SK-N-SH (cell line): ENCODE results near the gene SERF2. TPM values are rescaled to one million over a fixed set of nuclear protein-coding genes. Genes with fewer than 3 reads are reported as not detected.

ENCODE experiments used
- CTCF ChIA-PET: fragments of 300-600, 350-600 bp; formaldehyde crosslinking; extraction: SDS; loops from one replicate; lab custom pipeline; 2021; lab: Yijun Ruan, JAX
- POLR2A ChIA-PET: fragments of 350-600 bp; sonication (Branson Sonifier 250); formaldehyde crosslinking; extraction: SDS; loops from one replicate; lab custom pipeline; 2020; ENCODE audit warnings: antibody characterized with exemption, inconsistent platforms; lab: Yijun Ruan, JAX
- DNase-seq: peaks from one replicate; pipeline ENCODE4 v3.0.0; 2012
- H2AFZ ChIP-seq: fragments of 200-600 bp; sonication (generic); 2 replicates; pipeline ENCODE4 v1.8.1; 2016; ENCODE audit warnings: antibody characterized with exemption, mild to moderate bottlenecking, low read depth
- H3F3A ChIP-seq: fragments of 200-600 bp; sonication (generic); replicated peaks from 2 replicates; pipeline ENCODE3; 2016; ENCODE audit warnings: antibody characterized with exemption, mild to moderate bottlenecking; ENCODE audit not compliant: insufficient read depth
- H3K27ac ChIP-seq, 2 experiments: fragments of 200-500 bp in 1 of 2; fragments of 200-600 bp in 1 of 2; sonication (Bioruptor generic) in 1 of 2; sonication (generic), shearing (Covaris generic) in 1 of 2; 2 replicates each; pipeline versions ENCODE4 v1.5.1 to v1.6.1; 2014 to 2016; ENCODE audit warnings: low read depth in 2 of 2, inconsistent platforms in 1 of 2, low read length in 1 of 2, mild to moderate bottlenecking in 1 of 2, mixed read lengths in 1 of 2
- H3K27me3 ChIP-seq: fragments of 200-600 bp; sonication (generic), shearing (Covaris generic); 2 replicates; pipeline ENCODE4 v1.6.1; 2016; ENCODE audit warnings: mixed run types; ENCODE audit not compliant: insufficient read depth
- H3K36me3 ChIP-seq, 2 experiments: fragments of 200-500 bp in 1 of 2; fragments of 200-600 bp in 1 of 2; sonication (Bioruptor generic) in 1 of 2; sonication (generic) in 1 of 2; replicated peaks in 1 of 2; 2 replicates each; pipeline versions ENCODE3 to v1.5.1; 2014 to 2016; ENCODE audit warnings: low read length in 1 of 2, mild to moderate bottlenecking in 1 of 2; ENCODE audit not compliant: insufficient read depth in 2 of 2, control insufficient read depth in 1 of 2
- H3K4me1 ChIP-seq, 2 experiments: fragments of 200-500 bp in 1 of 2; fragments of 200-600 bp in 1 of 2; sonication (Bioruptor generic) in 1 of 2; sonication (generic), shearing (Covaris generic) in 1 of 2; 2 replicates each; pipeline versions ENCODE4 v1.5.1 to v1.6.1; 2014 to 2016; ENCODE audit warnings: low read depth in 1 of 2, low read length in 1 of 2, mixed run types in 1 of 2; ENCODE audit not compliant: insufficient read depth in 2 of 2, control insufficient read depth in 1 of 2
- H3K4me2 ChIP-seq: fragments of 200-600 bp; sonication (generic), shearing (Covaris generic); 2 replicates; pipeline ENCODE4 v1.6.1; 2017; ENCODE audit warnings: mixed run types
- H3K4me3 ChIP-seq, 2 experiments: fragments of 200-500 bp in 1 of 2; fragments of 200-600 bp in 1 of 2; sonication (Bioruptor generic) in 1 of 2; sonication (generic), shearing (Covaris generic) in 1 of 2; 2 replicates each; pipeline versions ENCODE4 v1.5.1 to v1.8.1; 2014 to 2016; ENCODE audit warnings: low read depth in 2 of 2, inconsistent platforms in 1 of 2, low read length in 1 of 2, mild to moderate bottlenecking in 1 of 2, mixed read lengths in 1 of 2, moderate library complexity in 1 of 2
- H3K79me2 ChIP-seq: fragments of 200-600 bp; sonication (generic); 2 replicates; pipeline ENCODE4 v1.8.1; 2017; ENCODE audit warnings: mild to moderate bottlenecking; ENCODE audit not compliant: insufficient read depth
- H3K9ac ChIP-seq: fragments of 200-600 bp; sonication (generic); 2 replicates; pipeline ENCODE4 v1.6.1; 2017; ENCODE audit warnings: mixed run types
- H3K9me2 ChIP-seq: fragments of 200-600 bp; sonication (generic); 2 replicates; pipeline ENCODE4 v1.6.1; 2017; ENCODE audit warnings: mixed run types
- H3K9me3 ChIP-seq: fragments of 200-600 bp; sonication (generic); 2 replicates; pipeline ENCODE4 v1.6.1; 2017; ENCODE audit warnings: mixed run types, mild to moderate bottlenecking, moderate library complexity
- H4K20me1 ChIP-seq: fragments of 200-600 bp; sonication (generic); 2 replicates; pipeline ENCODE4 v1.6.1; 2017; ENCODE audit warnings: mild to moderate bottlenecking, mixed run types; ENCODE audit not compliant: insufficient read depth
- EZH2phosphoT487 ChIP-seq: fragments of 200-600 bp; sonication (generic); IDR thresholded peaks from 2 replicates; pipeline ENCODE4 v1.6.1; 2017; ENCODE audit warnings: low read depth, mixed run types, mild to moderate bottlenecking, antibody characterized with exemption, moderate library complexity, borderline replicate concordance
- FOXJ3 ChIP-seq: sonication (generic); formaldehyde crosslinking; IDR thresholded peaks from 2 replicates; pipeline ENCODE4 v1.5.1; 2020; ENCODE audit warnings: mild to moderate bottlenecking, missing genetic modification reagents
- FOXM1 ChIP-seq: IDR thresholded peaks from 2 replicates; pipeline ENCODE4 v1.4.0; 2012; ENCODE audit warnings: low read depth, mild to moderate bottlenecking
- GABPA ChIP-seq: IDR thresholded peaks from 2 replicates; pipeline ENCODE4 v1.4.0; 2012; ENCODE audit warnings: low read depth, mild to moderate bottlenecking
- POLR2AphosphoS5 ChIP-seq: IDR thresholded peaks from 2 replicates; pipeline ENCODE4 v1.6.1; 2012; ENCODE audit warnings: low read depth, low read length
- RXRA ChIP-seq: IDR thresholded peaks from 2 replicates; pipeline ENCODE4 v1.4.0; 2012; ENCODE audit warnings: low read depth, mild to moderate bottlenecking, borderline replicate concordance
- SMC3 ChIP-seq: IDR thresholded peaks from 2 replicates; pipeline ENCODE4 v1.6.1; 2012; ENCODE audit warnings: low read depth, low read length, improper control_type of control experiment
- TCF12 ChIP-seq: IDR thresholded peaks from 2 replicates; pipeline ENCODE4 v1.4.0; 2012
- USF1 ChIP-seq: IDR thresholded peaks from 2 replicates; pipeline ENCODE4 v1.4.0; 2012; ENCODE audit warnings: low read depth, borderline replicate concordance
- USF2 ChIP-seq: fragments of 150-350 bp; IDR thresholded peaks from 2 replicates; pipeline ENCODE4 v1.6.1; 2017; ENCODE audit warnings: antibody characterized with exemption, low read length, low read depth, borderline replicate concordance
- YY1 ChIP-seq: IDR thresholded peaks from 2 replicates; pipeline ENCODE4 v1.4.0; 2012; ENCODE audit warnings: low read depth, mild to moderate bottlenecking
- WGBS: methylation state at CpG from one replicate; pipeline ENCODE4 v1.1.6; 2017; ENCODE audit warnings: low lambda C conversion rate; 5-methylcytosine and 5-hydroxymethylcytosine counted together
- polyA plus RNA-seq, 3 experiments: library from polyadenylated mRNA; depleted of rRNA; stranded (reverse); fragments of >200 nt; gene quantifications; 2 replicates each; pipeline ENCODE4 v1.2.3, GENCODE V29; 2012
- TF ChIP-seq, protein P1 (sequence below): fragments of 150-350 bp; IDR thresholded peaks from 2 replicates; pipeline ENCODE4 v1.6.1; 2016; ENCODE audit warnings: mild to moderate bottlenecking, low read depth, low read length
- TF ChIP-seq, protein P2 (sequence below): IDR thresholded peaks from 2 replicates; pipeline ENCODE4 v1.4.0; 2012; ENCODE audit warnings: low read depth

Gene SERF2
- polyA plus RNA-seq, 1 of the 3 experiments (the other 2 are of a cell fraction), result 1,369 TPM

- no peaks in the 10 kb centered on the region for H3K9me2 ChIP-seq
- peak overlapping the region in 1 of 2 experiments; percentile 47; a peak in 2 of 4 replicates for H3K27ac ChIP-seq
- peaks cover 9 to 10% of the 10 kb centered on the region in 2 experiments; a peak in 3 of 4 replicates for H3K4me1 ChIP-seq
- H3K9ac ChIP-seq, result peak overlapping the region; percentile 59; the same call in 1 of the 2 replicates
- H2AFZ ChIP-seq, result peak overlapping the region; percentile 86
- H3K27me3 ChIP-seq, result no peaks in the 10 kb centered on the region
- peaks cover 75% of the 10 kb centered on the region for H3K79me2 ChIP-seq
- peaks cover 23% of the 10 kb centered on the region for H3F3A ChIP-seq
- TF ChIP-seq TCF12 (no peak), RXRA (no peak), GABPA (no peak), FOXJ3 (CRISPR knock-in tag) (no peak), SMC3 (no peak), FOXM1 (no peak), USF1 (no peak), EZH2phosphoT487 (no peak), YY1 (no peak), POLR2AphosphoS5 (no peak), USF2 (no peak)
- TF ChIP-seq, protein P1, sequence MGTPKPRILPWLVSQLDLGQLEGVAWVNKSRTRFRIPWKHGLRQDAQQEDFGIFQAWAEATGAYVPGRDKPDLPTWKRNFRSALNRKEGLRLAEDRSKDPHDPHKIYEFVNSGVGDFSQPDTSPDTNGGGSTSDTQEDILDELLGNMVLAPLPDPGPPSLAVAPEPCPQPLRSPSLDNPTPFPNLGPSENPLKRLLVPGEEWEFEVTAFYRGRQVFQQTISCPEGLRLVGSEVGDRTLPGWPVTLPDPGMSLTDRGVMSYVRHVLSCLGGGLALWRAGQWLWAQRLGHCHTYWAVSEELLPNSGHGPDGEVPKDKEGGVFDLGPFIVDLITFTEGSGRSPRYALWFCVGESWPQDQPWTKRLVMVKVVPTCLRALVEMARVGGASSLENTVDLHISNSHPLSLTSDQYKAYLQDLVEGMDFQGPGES, result no peak
- TF ChIP-seq, protein P2, sequence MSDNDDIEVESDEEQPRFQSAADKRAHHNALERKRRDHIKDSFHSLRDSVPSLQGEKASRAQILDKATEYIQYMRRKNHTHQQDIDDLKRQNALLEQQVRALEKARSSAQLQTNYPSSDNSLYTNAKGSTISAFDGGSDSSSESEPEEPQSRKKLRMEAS, result no peak
- no peak for DNase-seq
- peaks cover 0 to 2% of the 10 kb centered on the region in 2 experiments for H3K36me3 ChIP-seq
- H3K4me3 ChIP-seq, result peak overlapping the region in 1 of 2 experiments; percentile 66; a peak in 3 of 4 replicates
- H4K20me1 ChIP-seq, result no peaks in the 10 kb centered on the region
- H3K9me3 ChIP-seq, result no peaks in the 10 kb centered on the region
- peak overlapping the region; percentile 77 for H3K4me2 ChIP-seq
- WGBS, result 95% methylated on average over 11 of the region's 11 CpGs
- POLR2A ChIA-PET, result no interaction called here
- CTCF ChIA-PET, result no interaction called here
Observed at GRCh38 chr15:43826029-43826507, 33.9 kb downstream of the SERF2 start.
